PC-3 (cell line): ENCODE data around the gene DMD.

ENCODE experiments used
- CTCF ChIP-seq: fragments of 300-600 bp; sonication (generic); conservative IDR thresholded peaks from 2 replicates; pipeline ENCODE4 v1.5.1; 2017; ENCODE audit warnings: antibody characterized with exemption, low read depth, mild to moderate bottlenecking, low read length
- EZH2 ChIP-seq: fragments of 300-600 bp; sonication (generic); IDR thresholded peaks from one replicate; pipeline ENCODE4 v1.6.1; 2017; ENCODE audit warnings: antibody characterized with exemption, mild to moderate bottlenecking, low read length; ENCODE audit not compliant: unreplicated experiment
- EZH2phosphoT487 ChIP-seq: fragments of 300-600 bp; sonication (generic); IDR thresholded peaks from 2 replicates; pipeline ENCODE4 v1.6.1; 2018; ENCODE audit warnings: mild to moderate bottlenecking, antibody characterized with exemption, low read length, borderline replicate concordance

- TF ChIP-seq CTCF, result no peak
- no peak for TF ChIP-seq EZH2
- no peak for TF ChIP-seq EZH2phosphoT487
Observed at GRCh38 chrX:31186693-31187338, 2024.5 kb downstream of the DMD start.
